ENCODE results near the gene NKAIN2.
"Not testable (repeated sequence)": the region's sequence is repeated elsewhere in the genome, so short reads cannot be mapped to it uniquely, and the experiment has no call there.

NKAIN2 gene

DNA sequence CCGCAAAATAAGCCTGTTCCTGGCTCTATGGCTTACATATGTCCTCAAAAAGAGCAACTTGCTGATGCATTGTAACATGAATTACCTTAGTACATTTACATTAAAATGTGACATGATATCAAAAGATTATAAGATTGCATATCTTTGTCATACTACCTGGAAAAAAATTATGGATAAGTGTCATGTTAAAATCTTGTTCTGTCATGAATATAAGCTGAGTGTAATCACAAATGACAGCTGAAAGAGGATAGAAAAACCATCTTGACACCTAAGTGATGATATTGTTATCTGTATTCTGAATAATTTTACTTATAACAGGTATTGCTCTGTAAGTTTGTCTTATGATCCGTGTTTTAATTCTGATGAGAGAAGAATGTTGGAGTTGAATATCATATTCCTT, 655.6 kb downstream of the NKAIN2 start:
- no peak for DNase-seq

GRCh38 chr6:124462750-124463149, 659.1 kb downstream of the NKAIN2 start:
- DNase-seq, result no peak

DNA sequence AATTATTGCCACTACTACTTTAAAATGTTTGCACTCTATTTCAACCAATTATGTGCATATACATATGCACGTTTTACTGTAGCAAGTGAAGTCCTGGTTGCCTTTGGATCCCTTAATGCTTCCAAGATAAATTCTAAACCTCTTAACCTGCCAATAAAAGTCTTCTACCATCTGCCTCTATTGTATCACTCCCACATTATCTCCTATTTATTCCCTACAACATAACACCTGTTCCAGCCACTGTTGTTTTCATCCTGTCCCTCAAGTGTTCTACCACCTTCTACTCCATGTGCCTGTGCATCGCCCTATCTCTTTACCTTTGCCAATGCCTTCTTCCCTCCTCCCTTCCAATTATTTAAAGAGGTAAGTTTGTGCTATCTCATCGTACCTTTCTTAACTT, 659.6 kb downstream of the NKAIN2 start:
- no peak for DNase-seq

DNA sequence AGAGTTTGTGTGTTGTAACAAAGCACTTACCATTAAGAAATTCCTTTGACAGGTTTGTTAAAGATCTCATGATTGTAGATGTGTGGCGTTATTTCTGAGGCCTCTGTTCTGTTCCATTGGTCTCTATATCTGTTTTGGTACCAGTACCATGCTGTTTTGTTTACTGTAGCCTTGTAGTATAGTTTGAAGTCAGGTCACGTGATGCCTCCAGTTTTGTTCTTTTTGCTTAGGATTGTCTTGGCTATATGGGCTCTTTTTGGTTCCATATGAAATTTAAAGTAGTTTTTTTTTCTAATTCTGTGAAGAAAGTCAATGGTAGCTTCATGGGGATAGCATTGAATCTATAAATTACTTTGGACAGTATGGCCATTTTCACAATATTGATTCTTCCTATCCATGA, 660.9 kb downstream of the NKAIN2 start:
- DNase-seq, result not testable (repeated sequence)

DNA sequence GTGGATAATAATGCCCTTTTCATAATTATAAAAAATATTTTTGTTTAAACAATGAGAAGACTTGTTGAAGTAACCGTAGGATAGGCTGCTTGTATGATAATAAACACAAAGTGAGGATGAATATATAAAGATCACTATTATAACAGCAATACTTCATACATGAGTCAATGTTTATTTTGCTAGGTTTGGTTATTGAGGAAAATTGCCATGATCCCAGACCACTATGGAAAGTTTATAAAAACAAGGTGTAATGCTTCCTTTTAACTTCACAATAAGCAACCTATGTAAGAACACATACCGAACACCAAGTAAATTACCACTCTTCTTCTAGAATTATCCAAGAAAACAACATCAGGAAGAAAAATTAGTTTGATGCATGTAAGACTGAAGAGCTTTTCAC, 663.3 kb downstream of the NKAIN2 start:
- no peak for DNase-seq

- DNase-seq, result no peak
Observed at GRCh38 chr6:124467366-124467765, 663.7 kb downstream of the NKAIN2 start.

GRCh38 chr6:124470803-124471202, 667.1 kb downstream of the NKAIN2 start:
- peak; percentile 22 for DNase-seq

- no peak for DNase-seq
Observed at GRCh38 chr6:124475176-124475575, 671.5 kb downstream of the NKAIN2 start.

DNA sequence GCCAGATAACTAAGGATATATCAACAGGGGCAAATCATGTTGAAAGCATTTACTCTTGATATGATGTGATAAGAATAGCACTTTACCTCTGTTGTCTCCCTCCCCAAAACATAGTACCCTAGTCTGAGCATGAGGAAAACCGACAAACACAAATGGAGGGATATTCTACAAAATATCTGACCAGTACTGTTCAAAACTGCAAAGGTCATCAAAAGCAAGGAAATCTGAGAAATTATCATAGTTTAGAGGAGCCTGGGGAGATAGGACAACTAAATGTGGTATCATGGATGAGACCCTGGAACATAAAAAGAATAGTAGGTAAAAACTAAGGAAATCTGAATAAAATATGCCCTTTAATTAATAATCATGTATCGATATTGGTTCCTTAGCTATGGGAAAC, 675.2 kb downstream of the NKAIN2 start:
- DNase-seq, result no peak

GRCh38 chr6:124479991-124480430, 676.3 kb downstream of the NKAIN2 start:
- DNase-seq, result no peak

DNA sequence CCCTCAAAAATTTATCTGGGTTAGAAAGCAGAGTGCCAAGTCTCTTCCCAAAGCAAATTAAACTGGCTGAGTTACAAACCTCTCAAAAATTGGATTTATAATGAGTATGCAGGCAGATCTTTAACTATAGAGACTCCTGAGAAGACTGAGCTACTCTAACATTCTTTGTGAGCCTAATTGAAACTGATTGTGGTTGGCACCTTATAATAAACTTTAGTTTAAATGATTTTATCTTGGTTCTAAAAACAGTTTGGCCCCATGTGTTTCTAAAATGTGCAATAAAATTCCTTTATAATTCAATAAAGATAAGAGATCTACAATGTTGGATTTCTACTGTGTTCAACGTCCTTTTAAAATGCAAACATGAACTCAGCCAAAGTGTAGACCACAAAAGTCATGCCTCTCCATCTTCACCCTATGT, 678.4 kb downstream of the NKAIN2 start:
- no peak for DNase-seq

DNA sequence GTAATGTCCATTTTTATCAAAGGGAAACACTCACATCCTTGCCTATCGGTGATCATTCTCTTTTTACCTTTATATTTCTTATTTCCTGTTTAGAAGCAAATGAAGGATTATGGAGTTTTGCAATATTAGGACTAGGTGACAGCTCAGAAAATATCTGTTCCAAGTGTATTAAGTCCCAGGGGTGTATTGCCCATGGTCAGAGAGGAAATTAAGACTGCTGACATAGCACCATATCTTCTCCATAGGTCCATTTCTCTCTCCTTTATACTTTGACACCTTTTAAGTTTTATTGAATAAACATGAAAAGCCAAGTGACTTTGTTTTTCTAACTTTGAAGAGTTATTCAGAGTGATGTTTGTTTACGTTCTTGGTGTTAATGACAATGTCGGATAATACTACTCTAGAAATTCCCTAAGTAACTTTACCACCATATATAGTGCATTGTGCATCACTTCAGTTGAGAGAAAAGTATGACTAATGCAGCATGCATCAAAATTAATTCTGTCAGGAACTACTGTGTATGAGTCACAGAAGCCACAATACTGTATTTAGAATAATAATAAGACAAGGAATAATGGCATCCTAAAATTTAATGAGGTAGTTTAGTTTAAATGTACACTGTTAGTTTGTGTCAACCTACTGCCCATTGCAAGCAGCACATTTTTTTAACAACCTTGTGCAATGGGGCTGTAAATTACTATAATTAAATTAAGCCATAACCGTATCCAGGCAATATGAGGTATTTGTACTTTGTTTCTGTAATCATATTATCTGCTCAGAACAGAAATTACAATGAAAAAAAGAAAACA, 684.2 kb downstream of the NKAIN2 start:
- no peak for DNase-seq

- DNase-seq, result no peak
Observed at GRCh38 chr6:124490122-124490521, 686.5 kb downstream of the NKAIN2 start.

DNA sequence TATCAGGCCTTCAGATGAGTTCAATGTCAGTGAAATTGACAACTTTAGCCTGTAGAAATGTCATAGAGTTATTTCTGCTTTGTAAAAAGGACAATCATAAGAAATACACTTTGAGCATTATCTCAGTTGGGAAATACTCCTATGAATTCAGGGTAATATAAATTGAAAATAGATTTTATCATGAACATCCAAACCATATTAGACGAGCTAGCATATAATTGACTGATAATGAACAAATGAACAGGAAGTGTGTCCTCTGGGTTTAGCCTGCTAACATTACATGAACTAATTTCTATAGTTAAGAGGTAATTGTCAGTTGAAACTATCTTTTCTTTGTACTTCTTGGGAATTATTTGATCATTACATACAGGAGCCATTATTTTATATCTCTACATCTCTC, 689.6 kb downstream of the NKAIN2 start:
- DNase-seq, result no peak

DNA sequence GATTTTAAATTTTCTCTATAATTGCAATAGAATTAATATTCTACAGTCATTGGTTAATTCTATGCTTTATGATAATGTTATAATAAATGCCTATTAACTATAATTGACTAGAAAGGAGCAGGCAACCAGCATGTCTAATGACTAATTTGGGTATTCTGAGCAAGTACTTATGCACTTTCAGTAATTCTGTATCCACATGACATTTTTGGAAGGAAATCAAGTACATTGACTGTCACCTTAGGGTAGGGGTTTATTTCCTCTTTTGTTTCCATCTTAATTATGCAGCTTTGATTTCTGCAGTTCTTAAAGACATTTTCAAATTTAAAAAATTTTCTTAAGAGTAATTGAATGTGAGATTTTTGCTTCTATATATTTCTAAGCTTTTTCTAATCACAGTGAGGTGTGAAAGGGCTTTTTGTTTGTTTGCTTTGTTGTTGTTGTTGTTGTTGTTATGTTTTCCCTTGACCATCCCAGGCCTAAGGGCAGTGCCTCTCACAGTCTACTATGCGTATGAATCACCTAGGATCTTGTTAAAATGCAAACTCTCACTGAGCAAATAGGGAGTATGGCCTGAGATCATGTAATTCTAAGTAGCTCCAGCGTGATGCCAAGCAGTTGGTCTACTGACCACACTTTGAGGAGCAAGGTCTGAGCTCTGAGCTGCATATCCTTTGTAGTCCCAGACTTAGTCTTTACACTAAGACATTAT, 691.4 kb downstream of the NKAIN2 start:
- no peak for DNase-seq

DNA sequence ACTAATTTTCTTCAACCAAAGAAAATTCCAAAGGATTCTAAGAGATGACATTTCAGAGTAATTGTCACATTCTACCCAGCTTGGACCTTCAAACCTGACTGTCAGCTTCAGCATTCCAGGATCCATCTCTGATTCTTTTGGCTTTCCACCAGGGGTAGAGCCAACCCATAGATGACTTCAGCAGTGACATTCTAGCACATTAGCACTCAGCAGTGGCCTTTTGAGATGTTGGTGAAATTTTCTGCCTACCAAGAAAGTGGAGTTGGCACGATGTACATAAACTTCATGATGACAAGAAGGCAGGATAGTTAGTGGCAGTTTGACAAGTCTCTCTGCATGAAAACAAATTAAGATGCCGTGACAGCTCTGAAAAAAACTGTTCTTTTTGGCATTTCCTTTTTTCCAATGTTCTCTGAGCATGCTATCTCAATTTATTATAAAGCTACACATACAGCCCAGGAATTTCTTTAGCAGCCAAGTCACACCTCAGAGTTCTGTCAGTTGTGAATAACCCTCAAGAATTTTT, 692.1 kb downstream of the NKAIN2 start:
- no peak for DNase-seq

DNA sequence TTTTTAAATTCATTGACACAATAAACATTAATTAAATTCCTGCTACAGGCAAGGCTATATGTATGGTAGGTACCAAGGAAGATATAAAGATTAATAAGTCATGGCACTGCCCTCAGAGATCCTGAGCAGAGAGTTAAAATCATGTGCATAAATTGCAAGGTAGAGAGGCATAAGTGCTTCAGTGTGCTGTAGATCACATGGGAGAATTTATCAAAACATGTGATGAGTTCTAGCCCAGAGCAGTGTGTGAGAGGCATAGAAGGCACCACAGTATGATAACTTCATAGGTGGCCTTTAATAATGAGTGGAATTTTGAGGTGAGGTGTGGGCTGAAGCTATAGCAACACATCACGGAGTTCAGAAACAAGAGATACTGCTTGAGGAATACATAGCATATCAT, 692.7 kb downstream of the NKAIN2 start:
- no peak for DNase-seq

GRCh38 chr6:124512431-124512830, 708.8 kb downstream of the NKAIN2 start:
- no peak for DNase-seq

DNA sequence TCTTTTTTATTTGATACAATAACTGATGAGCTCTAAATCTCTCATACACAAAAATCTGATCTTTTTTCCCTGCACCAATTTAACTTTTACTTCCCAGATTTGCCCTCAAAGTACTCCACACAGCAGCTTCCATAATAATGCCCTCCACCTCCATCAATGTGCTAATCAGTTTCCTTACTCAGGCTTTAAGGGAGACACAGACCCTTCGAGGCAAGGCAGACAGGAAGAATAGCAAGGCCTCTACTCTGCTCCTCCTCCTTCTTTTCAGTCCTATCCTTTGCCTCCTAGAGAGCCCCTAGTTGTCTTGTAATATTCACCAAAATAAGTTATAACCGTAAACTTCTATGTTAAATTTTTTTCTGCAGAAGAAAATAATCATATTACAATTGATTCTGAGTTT, 713.7 kb downstream of the NKAIN2 start:
- DNase-seq, result no peak

GRCh38 chr6:124520514-124520913, 716.8 kb downstream of the NKAIN2 start:
- DNase-seq, result no peak

DNA sequence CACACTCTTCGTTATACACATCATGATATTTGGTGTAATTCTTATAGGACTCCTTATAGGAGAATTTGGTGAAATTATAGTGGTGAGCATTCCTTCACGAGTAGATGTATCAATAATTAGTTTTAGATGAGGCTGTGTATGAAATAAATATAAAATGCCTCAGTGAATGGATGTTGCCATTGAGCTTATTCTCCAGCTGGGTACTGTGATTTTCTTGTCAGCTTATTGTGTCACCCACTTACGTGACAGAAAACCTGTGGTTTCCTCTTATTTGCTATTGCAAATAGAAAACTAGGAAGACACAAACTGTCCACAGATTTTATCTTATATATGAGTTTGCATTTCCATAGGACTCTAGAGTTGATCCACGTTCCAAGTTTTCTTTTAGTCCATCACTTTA, 718.7 kb downstream of the NKAIN2 start:
- no peak for DNase-seq

- no peak for DNase-seq
Observed at GRCh38 chr6:124524491-124525200, 721.0 kb downstream of the NKAIN2 start.

- DNase-seq, result no peak
Observed at GRCh38 chr6:124530926-124531325, 727.3 kb downstream of the NKAIN2 start.

DNA sequence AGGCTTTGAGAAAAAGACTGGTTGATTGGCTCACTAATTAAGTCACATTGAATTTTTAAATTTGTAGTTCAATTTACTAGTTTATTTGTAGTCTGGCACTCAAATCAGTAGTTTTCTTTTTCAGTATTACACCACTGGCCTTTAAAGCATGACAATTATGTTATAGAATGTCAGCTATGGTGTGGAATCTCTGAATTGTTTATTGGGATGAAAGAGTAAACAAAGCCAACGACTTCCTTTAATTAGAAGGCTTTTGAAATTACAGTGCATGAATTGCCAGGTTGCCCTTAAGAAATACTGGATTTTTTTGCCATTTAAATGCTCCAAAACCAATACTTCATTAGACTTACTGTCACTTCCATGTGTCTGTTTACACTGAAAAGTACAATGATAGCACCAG, 731.6 kb downstream of the NKAIN2 start:
- DNase-seq, result no peak
